GM12874 (cell line): ENCODE results near the gene NR0B2.

Source experiments
- TF ChIP-seq, protein P1 (sequence below): IDR thresholded peaks from 2 replicates; pipeline ENCODE4 v1.5.1; 2011; ENCODE audit warnings: low read depth, mild to moderate bottlenecking, control low read depth, low read length, moderate library complexity; ENCODE audit not compliant: insufficient read depth

NR0B2 gene

GRCh38 chr1:26913754-26914619 is at the start of gene NR0B2:
Gene NR0B2 (minus strand): TSS chr1:26913975. CDS start chr1:26913940, 35 bp downstream.
- TF ChIP-seq, protein P1, sequence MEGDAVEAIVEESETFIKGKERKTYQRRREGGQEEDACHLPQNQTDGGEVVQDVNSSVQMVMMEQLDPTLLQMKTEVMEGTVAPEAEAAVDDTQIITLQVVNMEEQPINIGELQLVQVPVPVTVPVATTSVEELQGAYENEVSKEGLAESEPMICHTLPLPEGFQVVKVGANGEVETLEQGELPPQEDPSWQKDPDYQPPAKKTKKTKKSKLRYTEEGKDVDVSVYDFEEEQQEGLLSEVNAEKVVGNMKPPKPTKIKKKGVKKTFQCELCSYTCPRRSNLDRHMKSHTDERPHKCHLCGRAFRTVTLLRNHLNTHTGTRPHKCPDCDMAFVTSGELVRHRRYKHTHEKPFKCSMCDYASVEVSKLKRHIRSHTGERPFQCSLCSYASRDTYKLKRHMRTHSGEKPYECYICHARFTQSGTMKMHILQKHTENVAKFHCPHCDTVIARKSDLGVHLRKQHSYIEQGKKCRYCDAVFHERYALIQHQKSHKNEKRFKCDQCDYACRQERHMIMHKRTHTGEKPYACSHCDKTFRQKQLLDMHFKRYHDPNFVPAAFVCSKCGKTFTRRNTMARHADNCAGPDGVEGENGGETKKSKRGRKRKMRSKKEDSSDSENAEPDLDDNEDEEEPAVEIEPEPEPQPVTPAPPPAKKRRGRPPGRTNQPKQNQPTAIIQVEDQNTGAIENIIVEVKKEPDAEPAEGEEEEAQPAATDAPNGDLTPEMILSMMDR = no peak

DNA sequence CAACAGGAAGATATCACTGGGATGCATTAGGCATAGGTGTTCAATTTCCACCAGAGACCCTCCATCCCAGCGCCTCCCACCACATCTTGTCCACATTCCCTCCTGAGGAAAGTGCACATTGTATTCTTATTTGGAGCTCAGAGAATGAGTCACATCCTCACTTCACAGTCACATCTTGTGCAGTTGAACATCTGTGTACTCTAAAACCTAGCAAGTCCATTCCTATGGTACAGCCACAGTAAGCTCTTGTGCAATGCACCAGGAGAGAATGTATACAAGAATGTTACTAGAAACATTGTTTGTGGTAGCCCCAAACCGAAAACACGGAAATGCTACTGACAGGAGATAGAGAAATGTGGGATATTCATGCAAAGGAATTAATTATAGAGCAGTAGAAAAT is 48.1 kb upstream of the NR0B2 start:
- TF ChIP-seq, protein P1 = no peak

- TF ChIP-seq, protein P1 = no peak
These were observed 46.8 kb upstream of the NR0B2 start for GRCh38 chr1:26960625-26960966.

DNA sequence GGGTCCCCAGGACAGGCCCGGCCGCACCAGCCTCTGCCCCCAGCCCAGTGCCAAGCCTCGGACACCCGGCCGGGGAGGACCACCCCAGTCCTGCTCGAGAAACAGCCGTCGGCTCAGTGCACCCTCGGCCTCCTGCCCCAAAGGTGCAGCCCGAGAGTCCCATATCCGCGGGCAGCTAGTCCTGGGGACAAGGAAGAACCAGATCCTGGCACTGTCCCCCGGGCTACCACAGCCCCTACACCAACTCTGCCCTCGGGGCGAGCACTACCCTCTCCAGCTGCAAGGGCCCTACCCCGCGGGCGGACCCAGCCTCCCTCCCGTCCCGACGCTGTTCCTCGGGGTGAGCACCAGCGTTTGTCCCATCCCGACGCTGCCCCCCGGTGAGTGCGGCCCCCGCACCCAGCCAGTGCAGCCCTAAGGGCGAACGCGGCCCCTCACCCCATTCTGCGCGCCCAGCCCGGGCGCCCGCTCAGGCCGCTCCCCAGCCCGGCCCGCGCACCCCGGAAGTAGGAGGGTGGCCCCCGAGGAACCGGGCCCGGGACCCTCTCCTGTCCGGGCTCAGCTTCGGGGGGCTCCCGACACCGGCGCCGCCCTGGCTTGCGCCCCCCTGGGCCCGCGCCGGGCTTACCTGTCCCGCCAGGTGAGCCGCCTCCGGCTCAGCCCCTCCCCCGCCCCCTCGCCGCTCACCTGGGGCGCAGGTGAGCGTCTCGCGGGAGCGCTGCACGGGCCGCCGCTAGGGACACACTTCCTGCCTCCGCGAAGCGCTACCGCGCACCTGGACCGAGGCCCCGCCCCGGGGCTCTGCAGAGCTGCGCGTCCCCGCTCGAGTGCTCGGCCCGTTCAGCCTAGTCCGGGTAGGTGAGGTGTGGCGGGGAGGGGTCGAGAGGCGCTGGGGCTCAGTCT is 46.2 kb upstream of the NR0B2 start, which contains the start of gene KDF1:
Gene KDF1 (minus strand): TSS at position 747 of the 903 bp plus-strand sequence. CDS start 8,088 bp downstream, outside the sequence.
- TF ChIP-seq, protein P1 = peak; percentile 23; the same call in 1 of the 2 replicates

DNA sequence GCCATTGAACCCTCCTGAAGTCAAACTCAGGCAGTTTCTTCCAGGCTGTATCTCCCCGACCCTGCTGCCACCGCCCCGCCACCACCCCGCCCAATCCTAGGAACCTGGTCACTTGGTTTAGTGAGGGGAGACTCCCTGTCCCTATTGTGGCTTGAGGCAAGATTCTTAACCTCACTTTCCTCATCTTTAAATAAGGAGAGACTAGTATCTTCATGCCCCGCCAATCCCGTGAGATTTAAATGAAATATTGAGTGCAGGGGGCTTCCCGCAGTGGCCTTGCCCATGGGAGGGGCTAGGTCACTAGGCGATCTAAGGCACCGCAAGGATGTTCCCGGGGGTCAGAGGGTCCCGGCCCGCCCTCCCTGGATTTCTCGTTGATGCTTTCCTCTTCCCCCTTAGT is 45.5 kb upstream of the NR0B2 start:
- TF ChIP-seq, protein P1 = no peak

GRCh38 chr1:26957306-26957705 is 43.5 kb upstream of the NR0B2 start:
- TF ChIP-seq, protein P1 = no peak

DNA sequence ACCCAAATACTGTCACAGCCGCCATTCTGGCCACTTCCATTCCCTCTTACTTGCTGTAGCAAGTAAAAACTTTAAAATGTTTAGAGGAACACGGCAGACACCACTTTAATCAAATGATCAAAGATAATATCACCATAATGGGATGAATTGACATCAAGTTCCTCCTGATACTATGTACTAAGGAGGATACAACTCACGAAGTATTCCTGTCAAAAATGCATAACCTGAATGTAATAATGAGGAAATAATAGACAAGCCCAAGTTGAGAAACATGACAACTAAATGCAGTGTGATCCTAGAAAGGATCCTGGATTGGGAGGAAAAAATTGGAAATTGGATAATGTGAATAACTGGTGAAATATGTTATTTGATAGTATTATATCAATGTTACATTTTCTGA is 42.5 kb upstream of the NR0B2 start:
- TF ChIP-seq, protein P1 = no peak
